Sigmoid colon (tissue), 4 donors: Measurements from ENCODE around the gene SYNE3.

Experiments
- CTCF ChIP-seq, 4 experiments: fragments of 450-650 bp in 3 of 4; fragments of 200-600 bp in 1 of 4; IDR thresholded peaks; one replicate each; pipeline ENCODE4 v1.5.1; 2016 to 2019; ENCODE audit warnings: antibody characterized with exemption in 4 of 4, mild to moderate bottlenecking in 3 of 4, moderate library complexity in 2 of 4
- EP300 ChIP-seq, 4 donors: sonication (generic); formaldehyde crosslinking; IDR thresholded peaks; one replicate each; pipeline ENCODE4 v1.6.1; 2017; ENCODE audit warnings: antibody characterized with exemption in 4 of 4
- POLR2A ChIP-seq, 2 donors: fragments of 450-650 bp; IDR thresholded peaks; one replicate each; pipeline ENCODE4 v1.6.1; 2016; ENCODE audit warnings: antibody characterized with exemption in 2 of 2, mild to moderate bottlenecking in 2 of 2, moderate library complexity in 2 of 2
- POLR2AphosphoS5 ChIP-seq, 4 donors: sonication (generic); formaldehyde crosslinking; IDR thresholded peaks; one replicate each; pipeline ENCODE4 v1.6.1; 2017; ENCODE audit warnings: antibody characterized with exemption in 4 of 4

GRCh38 chr14:95557832-95558231 lies 41.4 kb upstream of the SYNE3 start:
- TF ChIP-seq CTCF (IDR thresholded peaks at IDR 0.05): no peak
- no peak for TF ChIP-seq POLR2A (IDR thresholded peaks at IDR 0.05)
- no peak for TF ChIP-seq POLR2AphosphoS5 (IDR thresholded peaks at IDR 0.05)
- TF ChIP-seq EP300 (IDR thresholded peaks at IDR 0.05): no peak
